Fibroblast of the aortic adventitia (primary cell): ENCODE data around the gene ENTPD1. TPM values are rescaled to one million over a fixed set of nuclear protein-coding genes. Genes with fewer than 3 reads are reported as not detected.
"Not testable (repeated sequence)": the region's sequence is repeated elsewhere in the genome, so short reads cannot be mapped to it uniquely, and the experiment has no call there.

ENCODE experiments used
- DNase-seq: peaks from one replicate; pipeline ENCODE4 v3.0.0-alpha.2; 2010; ENCODE audit warnings: low read depth
- H3K4me3 ChIP-seq: 2 replicates; pipeline ENCODE4 v1.5.1; 2011; ENCODE audit warnings: low read depth, mild to moderate bottlenecking, control low read depth, low read length, moderate library complexity
- CTCF ChIP-seq: IDR thresholded peaks from 2 replicates; pipeline ENCODE4 v1.5.1; 2011; ENCODE audit warnings: mild to moderate bottlenecking, low read length, control low read depth, inconsistent platforms; ENCODE audit not compliant: insufficient read depth
- total RNA-seq: library from RNA; depleted of rRNA; stranded (reverse); fragments of >200 nt; gene quantifications from 2 replicates; pipeline ENCODE4 v1.2.3, GENCODE V29; 2012; ENCODE audit warnings: low replicate concordance

The ENTPD1 gene
- total RNA-seq = 0.09 and 0.16 TPM in 2 replicates

- DNase-seq = no peak
- no peak for TF ChIP-seq CTCF
- H3K4me3 ChIP-seq = no peak within 1 kb of the TSS
These were observed at the start of gene ENTPD1 for GRCh38 chr10:95756041-95756761. TSS of gene ENTPD1 (plus strand) at chr10:95756163. CDS start at chr10:95756240, 77 bp downstream.

GRCh38 chr10:95706573-95706972 lies 49.4 kb upstream of the ENTPD1 start:
- TF ChIP-seq CTCF = no peak
- no peak overlapping the region for H3K4me3 ChIP-seq
- DNase-seq = no peak

- no peak for TF ChIP-seq CTCF
- no peak for DNase-seq
- no peak overlapping the region for H3K4me3 ChIP-seq
These were observed 49.0 kb upstream of the ENTPD1 start for GRCh38 chr10:95706990-95707389.

GRCh38 chr10:95711492-95711891 lies 44.5 kb upstream of the ENTPD1 start:
- no peak overlapping the region for H3K4me3 ChIP-seq
- TF ChIP-seq CTCF = no peak
- no peak for DNase-seq

- no peak for TF ChIP-seq CTCF
- no peak for DNase-seq
- no peak overlapping the region for H3K4me3 ChIP-seq
These were observed 39.5 kb upstream of the ENTPD1 start for GRCh38 chr10:95716466-95716865.

GRCh38 chr10:95716866-95717265 lies 39.1 kb upstream of the ENTPD1 start:
- no peak overlapping the region for H3K4me3 ChIP-seq
- DNase-seq = no peak
- TF ChIP-seq CTCF = no peak

- not testable (repeated sequence) for H3K4me3 ChIP-seq, DNase-seq
These were observed 35.2 kb upstream of the ENTPD1 start for GRCh38 chr10:95720745-95721144.

- not testable (repeated sequence) for DNase-seq, H3K4me3 ChIP-seq
These were observed 33.5 kb upstream of the ENTPD1 start for GRCh38 chr10:95722496-95722895.
